Osteocyte (in vitro differentiated cells): ENCODE results near the gene NOS3. TPM values are rescaled to one million over a fixed set of nuclear protein-coding genes. Genes with fewer than 3 reads are reported as not detected.

ENCODE experiments used
- DNase-seq: peaks from one replicate; pipeline ENCODE4 v3.0.0; 2021; ENCODE audit warnings: mixed read lengths; ENCODE audit not compliant: unreplicated experiment; ENCODE audit errors: extremely low spot score
- H3K27ac Mint-ChIP-seq: one replicate; pipeline ENCODE4 v1.8.0; 2021; ENCODE audit warnings: mild to moderate bottlenecking, mixed read lengths; ENCODE audit not compliant: unreplicated experiment
- H3K27me3 Mint-ChIP-seq: one replicate; pipeline ENCODE4 v1.8.0; 2021; ENCODE audit warnings: mixed read lengths; ENCODE audit not compliant: unreplicated experiment
- H3K36me3 Mint-ChIP-seq: one replicate; pipeline ENCODE4 v1.8.0; 2021; ENCODE audit warnings: mixed read lengths; ENCODE audit not compliant: unreplicated experiment
- H3K4me1 Mint-ChIP-seq: one replicate; pipeline ENCODE4 v1.8.0; 2021; ENCODE audit warnings: mixed read lengths; ENCODE audit not compliant: unreplicated experiment
- H3K4me3 Mint-ChIP-seq: one replicate; pipeline ENCODE4 v1.8.0; 2021; ENCODE audit warnings: mild to moderate bottlenecking, moderate library complexity, mixed read lengths; ENCODE audit not compliant: unreplicated experiment
- H3K9me3 Mint-ChIP-seq: one replicate; pipeline ENCODE4 v1.8.0; 2021; ENCODE audit warnings: mixed read lengths; ENCODE audit not compliant: unreplicated experiment
- total RNA-seq: library from RNA; stranded (reverse); gene quantifications from 2 replicates; pipeline ENCODE4 v1.2.1, GENCODE V29; 2021
- TF ChIP-seq, protein P1 (sequence below): fragments of 200-600 bp; sonication (generic); IDR thresholded peaks from 2 replicates; pipeline ENCODE4 v1.5.0; 2021; ENCODE audit warnings: antibody characterized with exemption, mild to moderate bottlenecking, moderate library complexity

The NOS3 gene
- total RNA-seq, 1 donor from 2014 or later: 0.73 TPM

DNA sequence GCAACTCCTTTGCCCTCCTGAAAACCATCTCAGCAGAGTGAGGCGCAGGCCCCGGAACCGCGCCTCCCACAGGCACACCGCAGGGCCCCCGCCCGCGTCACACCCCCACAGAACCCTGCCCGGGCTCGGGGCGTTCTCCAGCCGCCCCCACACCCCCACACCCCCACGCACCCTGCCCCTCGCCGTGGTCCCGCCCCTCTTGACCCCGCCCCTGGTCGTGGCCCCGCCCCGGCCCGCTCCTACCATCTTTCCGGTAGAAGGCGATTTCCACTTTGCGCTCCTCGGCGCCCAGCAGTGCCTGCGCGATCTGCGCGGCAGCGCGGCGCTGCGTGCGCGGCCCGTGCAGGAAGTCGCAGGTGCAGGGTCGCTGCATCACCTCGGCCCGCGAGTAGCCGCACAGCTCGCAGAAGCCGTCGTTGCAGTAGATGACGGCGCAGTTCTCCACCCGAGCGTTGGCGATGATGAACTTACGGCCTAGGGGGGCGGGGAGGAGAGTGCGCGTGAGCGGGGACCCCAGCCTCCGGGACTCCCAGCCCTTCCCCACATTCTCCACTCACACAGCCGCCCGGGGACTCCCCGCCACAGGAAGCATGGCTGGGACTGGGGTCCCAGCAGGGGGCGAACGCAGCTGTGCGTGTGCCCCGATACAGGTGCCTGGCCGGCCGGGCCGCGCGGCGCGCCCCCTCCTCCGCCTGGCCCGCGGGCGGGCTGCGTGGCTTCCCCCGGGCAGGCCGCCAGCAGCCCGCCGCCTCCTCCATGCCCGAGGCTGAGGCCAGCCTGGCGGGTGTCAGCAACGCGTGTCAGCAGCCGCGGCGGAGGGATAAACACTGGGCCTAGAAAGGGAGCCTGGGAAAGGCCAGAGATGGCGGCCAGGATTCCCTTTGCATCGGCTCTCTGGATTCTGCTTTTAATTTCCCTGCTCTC lies 16.1 kb upstream of the NOS3 start:
- TF ChIP-seq, protein P1, sequence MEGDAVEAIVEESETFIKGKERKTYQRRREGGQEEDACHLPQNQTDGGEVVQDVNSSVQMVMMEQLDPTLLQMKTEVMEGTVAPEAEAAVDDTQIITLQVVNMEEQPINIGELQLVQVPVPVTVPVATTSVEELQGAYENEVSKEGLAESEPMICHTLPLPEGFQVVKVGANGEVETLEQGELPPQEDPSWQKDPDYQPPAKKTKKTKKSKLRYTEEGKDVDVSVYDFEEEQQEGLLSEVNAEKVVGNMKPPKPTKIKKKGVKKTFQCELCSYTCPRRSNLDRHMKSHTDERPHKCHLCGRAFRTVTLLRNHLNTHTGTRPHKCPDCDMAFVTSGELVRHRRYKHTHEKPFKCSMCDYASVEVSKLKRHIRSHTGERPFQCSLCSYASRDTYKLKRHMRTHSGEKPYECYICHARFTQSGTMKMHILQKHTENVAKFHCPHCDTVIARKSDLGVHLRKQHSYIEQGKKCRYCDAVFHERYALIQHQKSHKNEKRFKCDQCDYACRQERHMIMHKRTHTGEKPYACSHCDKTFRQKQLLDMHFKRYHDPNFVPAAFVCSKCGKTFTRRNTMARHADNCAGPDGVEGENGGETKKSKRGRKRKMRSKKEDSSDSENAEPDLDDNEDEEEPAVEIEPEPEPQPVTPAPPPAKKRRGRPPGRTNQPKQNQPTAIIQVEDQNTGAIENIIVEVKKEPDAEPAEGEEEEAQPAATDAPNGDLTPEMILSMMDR: peak; percentile 46
- H3K27ac Mint-ChIP-seq: no peak overlapping the region
- no peak for DNase-seq
- peaks cover 16% of the 10 kb centered on the region for H3K4me1 Mint-ChIP-seq
- H3K9me3 Mint-ChIP-seq: no peaks in the 10 kb centered on the region
- H3K4me3 Mint-ChIP-seq: peak overlapping the region; percentile 57
- H3K36me3 Mint-ChIP-seq: no peaks in the 10 kb centered on the region
- peaks cover 24% of the 10 kb centered on the region for H3K27me3 Mint-ChIP-seq

DNA sequence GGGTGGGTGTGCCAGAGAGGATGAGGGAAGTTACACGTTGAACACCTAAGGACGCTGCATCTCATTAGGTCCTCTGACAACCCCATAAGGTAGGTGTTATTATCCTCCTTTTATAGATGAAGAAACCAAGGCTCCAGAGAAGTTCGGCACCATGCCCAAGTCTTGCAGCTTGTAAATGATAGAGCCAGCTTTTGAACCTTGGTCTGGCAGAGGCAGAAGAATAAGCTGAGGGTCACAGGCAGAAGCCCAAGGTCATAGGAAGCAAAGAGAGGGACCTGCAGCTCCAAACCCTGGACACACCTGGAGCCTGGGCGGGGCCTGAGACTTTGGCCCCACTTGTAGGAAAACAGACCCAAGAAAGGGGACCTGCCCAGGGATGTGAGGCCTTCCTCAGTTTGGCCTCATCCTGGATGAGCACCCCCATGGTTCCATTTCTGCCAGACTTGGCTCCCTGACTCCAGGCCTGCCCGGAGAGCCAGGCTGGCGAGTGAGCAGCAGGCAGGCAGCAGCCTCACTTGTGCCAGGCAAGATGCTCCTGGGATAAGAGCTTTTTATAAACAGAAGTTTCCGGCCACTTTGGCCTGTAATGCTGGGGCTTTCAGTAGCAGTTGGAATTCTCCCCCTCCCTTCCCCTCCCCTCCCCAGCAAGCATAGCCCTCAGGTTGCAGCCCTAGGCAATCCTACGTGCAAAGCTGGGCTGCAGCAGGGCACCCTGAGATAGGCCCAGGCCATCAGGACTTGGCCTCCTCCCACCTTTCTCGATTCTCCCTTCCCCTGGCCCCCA lies 15.1 kb upstream of the NOS3 start:
- TF ChIP-seq, protein P1: no peak
- Mint-ChIP-seq H3K36me3 (no peaks in the 10 kb centered on the region), H3K9me3 (no peaks in the 10 kb centered on the region), H3K4me1 (peaks cover 16% of the 10 kb centered on the region), H3K27me3 (peaks cover 29% of the 10 kb centered on the region), H3K27ac (no peak overlapping the region), H3K4me3 (no peak overlapping the region)
- DNase-seq: no peak

DNA sequence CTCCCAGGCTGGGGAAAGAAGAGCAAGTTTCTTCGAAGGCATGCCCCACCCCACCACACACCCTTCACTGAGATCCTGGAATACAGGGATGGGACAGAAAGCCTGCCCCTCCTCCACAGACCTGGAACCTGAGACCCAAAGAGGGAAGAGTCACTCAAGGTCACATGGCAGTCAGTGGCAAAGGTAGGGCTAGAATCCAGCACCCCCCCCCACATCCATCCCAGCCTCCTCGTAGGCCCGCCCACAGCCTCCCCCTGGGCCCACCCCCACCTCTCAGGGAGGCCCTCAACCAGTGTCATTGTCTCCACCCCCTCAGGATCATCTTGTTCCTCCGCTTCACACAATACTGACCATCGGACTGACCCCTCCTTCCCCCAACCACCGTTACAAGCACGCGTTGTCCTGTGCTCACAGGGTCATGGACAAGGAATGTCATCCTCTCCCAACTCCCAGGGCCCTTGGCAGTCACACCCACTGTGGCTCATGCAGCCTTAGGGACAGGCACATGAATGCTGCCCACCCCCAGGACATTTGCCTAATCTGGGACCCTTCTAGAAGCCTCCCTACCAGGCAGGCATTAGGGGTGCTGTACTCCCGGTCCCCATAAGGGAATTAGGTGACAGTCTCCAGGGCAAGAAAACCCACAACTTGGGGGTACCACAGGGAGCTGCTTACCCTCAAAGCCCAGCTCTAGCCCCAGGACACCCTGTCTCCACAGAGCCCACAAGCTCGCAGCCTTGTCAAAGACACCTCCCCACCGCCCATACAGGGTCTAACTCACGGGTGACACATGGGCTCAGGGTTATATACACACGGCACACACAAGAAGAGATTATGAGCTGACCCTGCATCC lies 14.1 kb upstream of the NOS3 start:
- H3K36me3 Mint-ChIP-seq: no peaks in the 10 kb centered on the region
- peaks cover 36% of the 10 kb centered on the region for H3K27me3 Mint-ChIP-seq
- no peaks in the 10 kb centered on the region for H3K9me3 Mint-ChIP-seq
- TF ChIP-seq, protein P1: no peak
- peak overlapping the region; percentile 66 for H3K4me3 Mint-ChIP-seq
- H3K27ac Mint-ChIP-seq: no peak overlapping the region
- peaks cover 14% of the 10 kb centered on the region for H3K4me1 Mint-ChIP-seq
- DNase-seq: no peak

DNA sequence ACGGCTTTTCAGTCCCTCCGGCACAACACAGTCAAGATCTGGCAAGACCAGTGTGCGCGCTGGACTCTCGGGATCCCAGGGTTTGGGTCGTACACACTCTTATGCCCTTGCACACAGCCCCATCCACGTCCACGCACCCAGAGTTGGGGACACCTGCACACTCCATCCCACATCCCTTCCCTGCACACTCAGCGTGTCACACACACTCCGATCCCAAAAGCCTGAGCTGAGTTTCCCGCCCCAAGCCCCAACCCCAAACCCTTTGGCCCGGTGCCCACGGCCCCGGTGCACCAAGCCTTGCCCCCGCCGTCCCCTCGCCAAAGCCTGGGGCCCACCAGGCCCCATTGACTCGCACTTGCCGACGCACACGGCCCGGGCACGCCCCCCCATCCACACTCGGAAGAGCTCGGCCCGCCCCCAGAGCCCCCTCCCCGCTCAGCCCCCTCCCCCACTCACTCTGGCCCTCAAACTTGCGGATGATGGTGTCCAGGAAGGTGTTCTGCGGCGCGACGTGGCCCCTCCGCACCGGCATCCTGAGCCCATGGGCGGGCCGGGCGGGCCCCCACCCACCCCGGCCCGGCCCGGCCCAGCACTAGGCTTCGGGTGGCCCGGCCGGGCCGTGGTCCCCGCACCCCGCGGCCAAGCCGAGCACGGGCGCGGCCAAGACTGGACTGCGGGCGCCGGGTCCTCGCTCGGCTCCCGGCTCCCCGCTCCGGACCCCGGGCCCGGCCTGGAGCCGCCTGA lies 13.3 kb upstream of the NOS3 start:
- Mint-ChIP-seq H3K9me3 (no peaks in the 10 kb centered on the region), H3K4me3 (peak overlapping the region; percentile 66), H3K4me1 (peaks cover 14% of the 10 kb centered on the region), H3K36me3 (no peaks in the 10 kb centered on the region), H3K27me3 (peaks cover 39% of the 10 kb centered on the region), H3K27ac (no peak overlapping the region)
- no peak for DNase-seq
- TF ChIP-seq, protein P1: no peak
